EL (cell line): ENCODE data around the gene PACS1.
A peak's percentile ranks its signal among the peaks of the same experiment; 100 is the strongest.
"Not testable (repeated sequence)": the region's sequence is repeated elsewhere in the genome, so short reads cannot be mapped to it uniquely, and the experiment has no call there.

Experiments used
- DNase-seq: peaks from one replicate; pipeline ENCODE4 v3.0.0-alpha.2; 2016

The PACS1 gene

GRCh38 chr11:66264383-66264782 is 194.3 kb downstream of the PACS1 start:
- DNase-seq, result no peak

- no peak for DNase-seq
Measured at GRCh38 chr11:66264914-66265313, 194.8 kb downstream of the PACS1 start.

- no peak for DNase-seq
Measured at GRCh38 chr11:66265531-66266377, 195.7 kb downstream of the PACS1 start.

- DNase-seq, result no peak
Measured at GRCh38 chr11:66266378-66267038, 196.4 kb downstream of the PACS1 start.

- DNase-seq, result no peak
Measured at GRCh38 chr11:66267039-66267378, 196.9 kb downstream of the PACS1 start.

GRCh38 chr11:66267379-66268243 is 197.5 kb downstream of the PACS1 start:
- peak; percentile 86 for DNase-seq

- DNase-seq, result peak; percentile 100
Measured at GRCh38 chr11:66268244-66268951, 198.3 kb downstream of the PACS1 start, which contains the start of gene RAB1B. Gene RAB1B (plus strand): TSS chr11:66268639. CDS start chr11:66268680, 41 bp downstream.

- DNase-seq, result peak; percentile 72
Measured at GRCh38 chr11:66268952-66269905, 199.2 kb downstream of the PACS1 start.

- DNase-seq, result no peak
Measured at GRCh38 chr11:66271816-66272215, 201.7 kb downstream of the PACS1 start.

GRCh38 chr11:66272596-66272995 is 202.5 kb downstream of the PACS1 start:
- no peak for DNase-seq

GRCh38 chr11:66274219-66274618 is 204.1 kb downstream of the PACS1 start:
- DNase-seq, result no peak

- DNase-seq, result no peak
Measured at GRCh38 chr11:66275396-66275795, 205.3 kb downstream of the PACS1 start.

- DNase-seq, result no peak
Measured at GRCh38 chr11:66275984-66276612, 206.0 kb downstream of the PACS1 start.

- not testable (repeated sequence) for DNase-seq
Measured at GRCh38 chr11:66276619-66277018, 206.5 kb downstream of the PACS1 start.

GRCh38 chr11:66277064-66277463 is 207.0 kb downstream of the PACS1 start:
- DNase-seq, result not testable (repeated sequence)

- DNase-seq, result peak; percentile 37
Measured at GRCh38 chr11:66277471-66278362, 207.6 kb downstream of the PACS1 start, which contains the start of gene CNIH2. Gene CNIH2 (plus strand): TSS chr11:66278175. CDS start chr11:66278457, 282 bp downstream.

- DNase-seq, result no peak
Measured at GRCh38 chr11:66278363-66279091, 208.5 kb downstream of the PACS1 start.

GRCh38 chr11:66279092-66279734 is 209.1 kb downstream of the PACS1 start:
- no peak for DNase-seq
